SK-N-SH treated with all-trans-retinoic acid at 6 μM for 48 hours (cell line): Measurements from ENCODE around the gene PPP2R2C.

Experiments used
- ARNTL ChIP-seq: fragments of 450-650 bp; formaldehyde crosslinking; IDR thresholded peaks from 2 replicates; pipeline ENCODE4 v1.5.0; 2020; ENCODE audit warnings: low read depth, mild to moderate bottlenecking, moderate library complexity, borderline replicate concordance
- BACH2 ChIP-seq: fragments of 250-450 bp; sonication (Bioruptor Pico); IDR thresholded peaks from 2 replicates; pipeline ENCODE4 v1.9.0; 2021; ENCODE audit warnings: mild to moderate bottlenecking, borderline replicate concordance
- CSRNP3 ChIP-seq: fragments of 250-450 bp; sonication (Bioruptor Pico); IDR thresholded peaks from 2 replicates; pipeline ENCODE4 v1.5.1; 2021; ENCODE audit warnings: mild to moderate bottlenecking, moderate library complexity
- ISL1 ChIP-seq: fragments of 250-450 bp; sonication (Bioruptor Pico); IDR thresholded peaks from 2 replicates; pipeline ENCODE4 v2.1.2; 2022; ENCODE audit warnings: mild to moderate bottlenecking, moderate library complexity
- PATZ1 ChIP-seq: fragments of 250-450 bp; sonication (Bioruptor Pico); IDR thresholded peaks from 2 replicates; pipeline ENCODE4 v1.8.0; 2020; ENCODE audit warnings: mild to moderate bottlenecking, moderate library complexity, borderline replicate concordance
- RARB ChIP-seq: fragments of 250-450 bp; sonication (Bioruptor Pico); IDR thresholded peaks from 2 replicates; pipeline ENCODE4 v1.8.0; 2021; ENCODE audit warnings: mild to moderate bottlenecking, moderate library complexity
- TOX ChIP-seq: fragments of 250-450 bp; sonication (Bioruptor Pico); IDR thresholded peaks from 2 replicates; pipeline ENCODE4 v1.8.0; 2021; ENCODE audit warnings: mild to moderate bottlenecking, moderate library complexity, borderline replicate concordance
- ZNF565 ChIP-seq: fragments of 450-650 bp; formaldehyde crosslinking; conservative IDR thresholded peaks from 2 replicates; pipeline ENCODE4 v1.5.0; 2020; ENCODE audit warnings: low read depth, mild to moderate bottlenecking, moderate library complexity

- TF ChIP-seq ISL1 (CRISPR knock-in tag): no peak
- TF ChIP-seq RARB: no peak
- TF ChIP-seq ZNF565 (CRISPR knock-in tag): no peak
- TF ChIP-seq BACH2 (CRISPR knock-in tag): no peak
- no peak for TF ChIP-seq ARNTL (CRISPR knock-in tag)
- TF ChIP-seq CSRNP3 (CRISPR knock-in tag): no peak
- no peak for TF ChIP-seq PATZ1 (CRISPR knock-in tag)
- TF ChIP-seq TOX (CRISPR knock-in tag): no peak
These were observed 4.8 kb downstream of the PPP2R2C start for GRCh38 chr4:6467600-6467999.
